GM12878 (cell line): ENCODE measurements around the gene OAF.
"Not testable (repeated sequence)": the region's sequence is repeated elsewhere in the genome, so short reads cannot be mapped to it uniquely, and the experiment has no call there.

Experiments
- CBX5 ChIP-seq: sonication (generic); IDR thresholded peaks from 2 replicates; pipeline ENCODE4 v1.6.1; 2016; ENCODE audit warnings: low read depth, moderate library complexity, mild to moderate bottlenecking, inconsistent platforms
- CEBPB ChIP-seq, 2 experiments: fragments of 150-350 bp in 1 of 2; IDR thresholded peaks; 2 replicates each; pipeline ENCODE4 v1.6.1; 2012 to 2014; ENCODE audit warnings: low read depth in 2 of 2, low read length in 2 of 2, borderline replicate concordance in 1 of 2, inconsistent platforms in 1 of 2
- CTCF ChIP-seq, 3 experiments: IDR thresholded peaks in 2 of 3; conservative IDR thresholded peaks in 1 of 3; 2 replicates each; pipeline ENCODE4 v1.5.1; 2011; ENCODE audit warnings: low read depth in 3 of 3, low read length in 3 of 3, mild to moderate bottlenecking in 3 of 3, control low read depth in 2 of 3, moderate library complexity in 2 of 3, inconsistent platforms in 1 of 3, mixed read lengths in 1 of 3; ENCODE audit not compliant: control insufficient read depth in 2 of 3, insufficient read depth in 1 of 3; ENCODE audit errors: extremely low read depth in 1 of 3
- EGR1 ChIP-seq, 2 experiments: IDR thresholded peaks; 1 replicate in 1 of 2; 2 replicates in 1 of 2; pipeline ENCODE4 v1.6.1; 2011 to 2012; ENCODE audit warnings: low read depth in 2 of 2, low read length in 2 of 2, borderline replicate concordance in 1 of 2, mild to moderate bottlenecking in 1 of 2, moderate library complexity in 1 of 2
- HCFC1 ChIP-seq: fragments of 150-350 bp; IDR thresholded peaks from 2 replicates; pipeline ENCODE4 v1.6.1; 2014; ENCODE audit warnings: low read length
- HDAC6 ChIP-seq: fragments of 200-600 bp; sonication (generic); IDR thresholded peaks from one replicate; pipeline ENCODE4 v1.8.0; 2017; ENCODE audit warnings: antibody characterized with exemption; ENCODE audit not compliant: unreplicated experiment
- MXI1 ChIP-seq: fragments of 150-350 bp; IDR thresholded peaks from 2 replicates; pipeline ENCODE4 v1.6.1; 2011; ENCODE audit warnings: low read depth, mild to moderate bottlenecking, inconsistent platforms, low read length, improper control_type of control experiment
- POLR2AphosphoS5 ChIP-seq: IDR thresholded peaks from 2 replicates; pipeline ENCODE4 v1.6.1; 2011; ENCODE audit warnings: mild to moderate bottlenecking, low read length, inconsistent platforms
- RBBP5 ChIP-seq: fragments of 200-600 bp; sonication (generic); conservative IDR thresholded peaks from 2 replicates; pipeline ENCODE4 v1.6.1; 2016
- SP1 ChIP-seq: IDR thresholded peaks from one replicate; pipeline ENCODE4 v1.6.1; 2011; ENCODE audit warnings: low read depth, low read length
- TCF3 ChIP-seq: IDR thresholded peaks from 2 replicates; pipeline ENCODE4 v1.6.1; 2012; ENCODE audit warnings: low read depth, mild to moderate bottlenecking, low read length, borderline replicate concordance; ENCODE audit not compliant: insufficient read depth
- ZBTB40 ChIP-seq: fragments of 450-650 bp; IDR thresholded peaks from 2 replicates; pipeline ENCODE4 v1.6.1; 2016; ENCODE audit warnings: mild to moderate bottlenecking, moderate library complexity, borderline replicate concordance
- ZNF24 ChIP-seq: fragments of 450-650 bp; IDR thresholded peaks from 2 replicates; pipeline ENCODE4 v1.6.1; 2017; ENCODE audit warnings: antibody characterized with exemption, mild to moderate bottlenecking
- ZSCAN29 ChIP-seq: fragments of 450-650 bp; IDR thresholded peaks from 2 replicates; pipeline ENCODE4 v1.6.1; 2017; ENCODE audit warnings: mild to moderate bottlenecking, moderate library complexity

- TF ChIP-seq SP1; CBX5; ZBTB40; CEBPB (IDR thresholded peaks at IDR 0.05; ENCODE audit: borderline replicate concordance in 1 of 2, low read depth in 2 of 2, low read length in 2 of 2); TCF3; ZSCAN29; RBBP5; CTCF (IDR thresholded peaks at IDR 0.05 in 2 of 3, conservative IDR thresholded peaks at IDR 0.05 in 1 of 3; ENCODE audit: control insufficient read depth in 2 of 3, extremely low read depth in 1 of 3, insufficient read depth in 1 of 3, low read depth in 3 of 3, low read length in 3 of 3); MXI1; EGR1 (IDR thresholded peaks at IDR 0.05; ENCODE audit: borderline replicate concordance in 1 of 2, low read depth in 2 of 2, low read length in 2 of 2); POLR2AphosphoS5; HCFC1; HDAC6; ZNF24: not testable (repeated sequence)
These were observed 42.5 kb downstream of the OAF start for GRCh38 chr11:120253377-120253776.
